Mononuclear cell (primary cell): ENCODE measurements around the gene MED13. TPM values are rescaled to one million over a fixed set of nuclear protein-coding genes. Genes with fewer than 3 reads are reported as not detected.
A peak's percentile ranks its signal among the peaks of the same experiment; 100 is the strongest.
"Not testable (repeated sequence)": the region's sequence is repeated elsewhere in the genome, so short reads cannot be mapped to it uniquely, and the experiment has no call there.

Source experiments
- H3K27me3 ChIP-seq: 2 replicates; pipeline ENCODE4 v1.6.0; 2011; ENCODE audit warnings: low read length, control low read depth; ENCODE audit not compliant: insufficient read depth
- H3K4me1 ChIP-seq: 2 replicates; pipeline ENCODE4 v1.5.1; 2011; ENCODE audit warnings: mild to moderate bottlenecking, low read length, control low read depth; ENCODE audit not compliant: insufficient read depth
- H3K4me3 ChIP-seq: 2 replicates; pipeline ENCODE4 v1.5.1; 2011; ENCODE audit warnings: mild to moderate bottlenecking, low read length, moderate library complexity
- H3K9me3 ChIP-seq: 2 replicates; pipeline ENCODE4 v1.5.1; 2011; ENCODE audit warnings: low read depth, mild to moderate bottlenecking, control low read depth, low read length
- total RNA-seq: library from RNA; depleted of rRNA; stranded (reverse); fragments of >200 nt; gene quantifications from one replicate; pipeline ENCODE4 v1.2.3, GENCODE V29; 2012

Gene MED13
- total RNA-seq, 1 donor, result 164 TPM

DNA sequence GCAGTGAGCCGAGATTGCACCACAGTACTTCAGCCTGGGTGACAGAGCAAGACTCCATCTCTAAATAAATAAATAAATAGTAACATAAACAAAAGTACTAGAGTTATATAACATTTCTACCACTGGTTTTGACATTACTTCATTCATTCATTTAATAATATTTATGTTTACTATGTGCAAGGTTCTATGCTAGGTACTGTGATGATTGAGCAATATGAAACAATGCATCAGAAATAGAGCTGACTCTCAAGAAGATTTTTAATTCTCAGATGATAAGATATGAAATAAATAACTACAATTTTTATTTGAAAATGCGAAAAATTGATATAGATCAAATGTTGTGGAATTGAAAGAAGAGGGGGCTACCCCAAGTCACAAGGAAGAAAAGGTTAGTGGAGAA, 8.9 kb upstream of the MED13 start:
- Histone ChIP-seq H3K9me3 (no peaks in the 10 kb centered on the region), H3K4me1 (no peaks in the 10 kb centered on the region), H3K27me3 (no peaks in the 10 kb centered on the region), H3K4me3 (no peak overlapping the region)

DNA sequence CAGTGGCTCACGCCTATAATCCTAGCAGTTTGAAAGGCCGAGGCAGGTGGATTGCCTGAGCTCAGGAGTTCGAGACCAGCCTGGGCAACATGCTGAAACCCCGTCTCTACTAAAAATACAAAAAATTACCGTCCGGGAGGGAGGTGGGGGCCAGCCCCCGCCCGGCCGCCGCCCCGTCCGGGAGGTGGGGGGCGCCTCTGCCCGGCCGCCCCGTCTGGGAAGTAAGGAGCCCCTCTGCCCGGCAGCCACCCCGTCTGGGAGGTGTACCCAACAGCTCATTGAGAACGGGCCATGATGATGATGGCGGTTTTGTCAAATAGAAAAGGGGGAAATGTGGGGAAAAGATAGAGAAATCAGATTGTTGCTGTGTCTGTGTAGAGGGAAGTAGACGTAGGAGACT, 7.8 kb upstream of the MED13 start:
- not testable (repeated sequence) for H3K27me3 ChIP-seq, H3K9me3 ChIP-seq, H3K4me1 ChIP-seq, H3K4me3 ChIP-seq

DNA sequence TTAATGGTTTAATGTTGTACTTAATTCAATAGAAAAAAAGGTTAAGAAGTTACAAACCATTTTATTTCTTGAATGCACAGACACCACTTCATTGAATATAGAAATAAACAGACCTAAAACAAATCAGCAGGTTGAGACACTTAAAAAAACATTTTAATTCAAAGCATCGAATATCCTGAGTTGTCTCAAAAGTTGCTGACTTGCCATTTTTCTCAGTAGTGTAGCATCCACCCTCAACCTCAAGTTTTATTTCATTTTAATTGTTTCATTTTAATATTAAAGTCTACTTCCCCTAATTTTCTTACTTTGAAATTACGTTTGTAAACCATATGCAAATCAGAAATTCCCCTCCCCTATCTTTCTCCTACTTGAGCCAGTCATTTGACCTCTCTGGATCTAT, 5.8 kb upstream of the MED13 start:
- H3K4me3 ChIP-seq, result no peak overlapping the region
- no peaks in the 10 kb centered on the region for H3K27me3 ChIP-seq
- H3K9me3 ChIP-seq, result no peaks in the 10 kb centered on the region
- peaks cover 4% of the 10 kb centered on the region for H3K4me1 ChIP-seq

DNA sequence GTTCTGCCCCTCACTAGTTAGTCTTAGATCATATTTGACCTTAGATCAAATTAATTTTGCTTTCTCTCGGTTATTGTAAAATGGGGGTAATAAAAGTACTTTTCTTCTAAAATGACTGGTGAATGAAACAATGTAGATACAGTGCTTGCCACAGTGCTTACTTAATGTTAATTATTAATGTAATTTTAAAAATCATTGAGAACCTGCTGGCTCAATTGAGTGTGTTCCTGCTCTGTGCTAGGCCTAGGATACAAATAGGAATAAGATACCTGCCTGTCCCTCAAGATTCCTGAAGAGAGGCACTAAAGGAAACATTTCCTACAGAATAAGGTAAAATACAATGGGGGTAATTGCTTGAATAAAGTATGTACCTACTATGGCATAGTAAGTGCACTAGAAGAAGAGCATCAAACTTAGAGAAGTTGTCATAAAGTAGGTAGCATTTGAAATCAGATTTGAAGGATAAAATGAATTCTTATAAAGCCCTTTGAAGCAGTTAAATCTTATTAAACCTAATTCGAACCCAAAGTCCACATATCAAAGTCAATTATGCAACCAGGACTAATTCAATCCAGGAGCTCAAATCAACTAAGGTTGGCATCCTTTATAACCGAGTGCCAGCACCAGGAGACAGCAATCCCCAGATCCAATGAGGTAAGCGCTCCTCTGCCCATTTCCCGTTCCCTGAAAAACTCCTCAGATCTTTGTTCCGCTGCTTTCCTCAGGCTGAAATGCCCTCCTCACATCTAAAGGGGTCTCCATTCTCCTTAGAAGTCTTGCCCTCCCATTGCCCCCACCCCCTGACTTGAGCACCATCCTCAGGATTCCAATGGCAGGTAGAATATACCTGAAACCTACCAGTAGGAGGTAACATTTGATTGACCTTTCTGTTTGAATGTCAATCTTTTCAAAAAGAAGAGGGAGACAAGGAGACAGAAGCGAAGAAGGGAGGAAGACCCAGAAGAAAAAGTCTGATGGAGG, 2.4 kb upstream of the MED13 start:
- no peaks in the 10 kb centered on the region for H3K9me3 ChIP-seq
- no peak overlapping the region for H3K4me3 ChIP-seq
- peaks cover 18% of the 10 kb centered on the region for H3K4me1 ChIP-seq
- no peaks in the 10 kb centered on the region for H3K27me3 ChIP-seq

DNA sequence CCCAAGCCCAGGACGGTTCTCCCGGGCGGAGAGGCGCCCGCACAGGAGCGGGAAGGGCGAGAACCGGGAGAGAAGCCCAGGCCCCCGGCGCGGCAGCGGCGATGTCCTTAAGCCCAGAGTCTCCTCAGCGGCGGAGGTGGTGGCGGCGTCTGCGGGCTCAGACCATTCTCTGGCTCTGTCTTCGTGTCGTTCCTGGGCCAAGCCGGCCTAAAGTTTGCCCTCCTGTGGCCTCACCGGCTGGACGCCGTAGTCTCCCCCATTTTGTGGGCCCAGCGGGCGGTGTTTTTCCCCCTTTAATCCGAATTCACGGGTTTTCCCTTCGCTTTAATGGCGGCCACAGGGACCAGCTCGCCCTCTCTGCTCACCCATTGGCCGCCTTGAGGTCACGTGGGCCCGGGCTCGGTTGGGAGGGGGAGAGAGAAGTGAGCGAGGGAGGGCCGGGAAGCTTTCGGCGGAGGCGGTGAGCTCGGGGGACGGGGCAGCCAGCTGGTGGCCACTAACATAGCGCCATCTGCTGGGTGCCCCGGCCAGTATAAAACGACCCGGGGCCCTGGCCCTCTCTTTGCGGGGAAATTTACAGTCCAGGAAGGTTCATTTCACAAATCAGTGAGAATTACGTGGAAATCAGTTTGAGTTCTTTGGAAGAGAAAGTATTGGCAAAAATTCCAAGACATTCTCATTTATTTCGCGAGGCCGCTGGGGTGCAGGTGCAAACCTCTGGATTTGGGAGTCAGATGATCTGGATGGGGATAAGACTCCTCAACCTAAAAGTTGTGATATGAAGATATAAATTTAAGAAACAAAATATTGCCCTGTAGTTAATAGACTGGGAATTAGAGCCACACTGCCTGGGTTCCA, 762 bp upstream of the MED13 start:
- Histone ChIP-seq H3K4me3 (peak overlapping the region; percentile 99), H3K27me3 (no peaks in the 10 kb centered on the region), H3K9me3 (no peaks in the 10 kb centered on the region), H3K4me1 (peaks cover 19% of the 10 kb centered on the region)

DNA sequence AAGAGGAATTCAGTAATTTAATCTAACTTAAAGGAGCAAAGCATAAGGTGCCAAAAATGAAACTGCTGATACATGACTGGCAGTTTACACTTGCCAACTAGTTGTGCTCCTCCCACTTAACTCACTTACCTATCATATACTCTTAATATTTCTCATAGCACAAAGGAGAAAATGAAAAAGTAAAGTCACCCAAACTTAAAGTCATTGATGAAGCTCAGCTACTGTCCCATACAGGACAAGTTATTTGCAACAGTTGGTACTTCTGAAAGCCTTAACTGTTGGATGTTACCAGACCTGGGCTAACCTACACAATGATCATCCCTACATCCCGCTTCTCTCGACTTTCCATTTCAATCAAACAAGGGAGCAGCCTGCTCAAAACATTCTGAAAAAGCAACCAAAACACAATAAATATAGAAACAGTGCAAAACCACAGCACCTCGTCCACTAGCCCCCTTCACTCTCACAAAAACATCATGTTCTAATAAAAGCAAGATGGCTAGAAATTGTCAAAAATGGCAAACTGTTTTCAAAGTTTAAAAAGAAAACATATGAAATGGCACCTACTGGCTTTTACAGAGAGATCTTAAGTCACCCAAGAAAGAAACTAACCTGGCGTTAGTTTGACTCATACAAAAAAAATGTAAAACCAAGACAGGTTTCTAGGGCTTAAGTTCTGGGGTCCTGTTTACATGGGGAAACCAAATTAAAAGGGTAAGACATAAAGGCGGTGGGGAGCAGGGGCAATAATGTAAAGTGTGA, 868 bp downstream of the MED13 start:
- H3K4me1 ChIP-seq, result peaks cover 22% of the 10 kb centered on the region
- H3K27me3 ChIP-seq, result no peaks in the 10 kb centered on the region
- no peaks in the 10 kb centered on the region for H3K9me3 ChIP-seq
- H3K4me3 ChIP-seq, result peak overlapping the region; percentile 71

DNA sequence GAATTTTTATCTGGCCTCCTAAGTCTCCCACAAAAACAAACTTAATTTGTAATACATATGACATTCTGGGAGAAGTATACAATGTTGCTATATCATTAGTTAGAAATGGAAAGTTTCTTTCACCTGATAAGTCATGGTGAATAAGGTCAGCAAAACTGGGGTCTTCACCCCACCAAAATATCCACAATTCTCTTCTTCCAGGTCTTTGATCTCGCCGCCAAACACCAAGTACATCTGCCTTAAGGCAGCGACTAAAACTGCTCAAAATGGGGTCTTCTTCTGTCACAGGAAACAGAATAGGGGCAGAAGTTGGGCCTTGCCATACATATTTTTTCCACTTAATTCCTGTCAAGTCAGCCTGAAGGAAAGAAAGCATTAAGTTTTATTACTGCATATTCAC, 2.1 kb downstream of the MED13 start:
- Histone ChIP-seq H3K9me3 (no peaks in the 10 kb centered on the region), H3K27me3 (no peaks in the 10 kb centered on the region), H3K4me1 (peaks cover 23% of the 10 kb centered on the region), H3K4me3 (no peak overlapping the region)

DNA sequence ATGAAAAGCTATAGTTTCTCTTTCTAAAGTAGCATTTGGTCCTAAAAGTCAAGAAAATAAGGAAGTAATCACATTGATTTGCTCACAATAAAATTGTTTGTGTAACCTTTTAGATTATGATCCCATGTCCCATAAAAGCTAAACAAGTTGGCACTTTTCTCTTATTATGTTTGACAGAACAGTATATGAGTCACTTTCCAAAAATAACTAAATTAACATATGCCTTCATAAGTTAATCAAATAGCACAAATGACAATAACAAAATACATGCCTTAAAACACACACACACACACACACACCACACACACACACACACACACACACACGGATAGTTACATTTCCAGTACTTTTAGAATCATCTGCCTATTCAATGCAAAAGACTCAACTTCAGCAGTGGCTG, 2.8 kb downstream of the MED13 start:
- no peak overlapping the region for H3K4me3 ChIP-seq
- H3K9me3 ChIP-seq, result no peaks in the 10 kb centered on the region
- H3K4me1 ChIP-seq, result peaks cover 23% of the 10 kb centered on the region
- H3K27me3 ChIP-seq, result no peaks in the 10 kb centered on the region

DNA sequence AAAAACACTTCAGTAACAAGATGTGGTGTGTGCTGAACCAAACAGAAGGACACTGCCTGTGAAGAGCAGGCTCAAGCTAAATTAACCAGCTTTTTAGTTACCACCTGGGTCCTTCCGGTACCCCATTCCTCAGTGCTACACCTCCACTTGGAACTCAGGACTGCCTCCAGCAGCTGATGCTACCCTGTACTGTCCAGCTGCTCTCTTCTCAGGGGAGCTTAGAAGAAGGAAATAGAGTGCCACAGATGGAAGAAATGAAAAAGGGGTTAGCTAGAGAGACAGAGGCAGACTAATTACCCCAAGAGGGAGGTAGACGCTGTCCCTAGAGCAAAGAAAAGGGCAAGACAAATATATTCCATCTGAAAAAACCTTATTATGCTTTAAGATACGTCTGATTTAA, 5.7 kb downstream of the MED13 start:
- Histone ChIP-seq H3K27me3 (no peaks in the 10 kb centered on the region), H3K4me3 (no peak overlapping the region), H3K9me3 (no peaks in the 10 kb centered on the region), H3K4me1 (peaks cover 18% of the 10 kb centered on the region)

DNA sequence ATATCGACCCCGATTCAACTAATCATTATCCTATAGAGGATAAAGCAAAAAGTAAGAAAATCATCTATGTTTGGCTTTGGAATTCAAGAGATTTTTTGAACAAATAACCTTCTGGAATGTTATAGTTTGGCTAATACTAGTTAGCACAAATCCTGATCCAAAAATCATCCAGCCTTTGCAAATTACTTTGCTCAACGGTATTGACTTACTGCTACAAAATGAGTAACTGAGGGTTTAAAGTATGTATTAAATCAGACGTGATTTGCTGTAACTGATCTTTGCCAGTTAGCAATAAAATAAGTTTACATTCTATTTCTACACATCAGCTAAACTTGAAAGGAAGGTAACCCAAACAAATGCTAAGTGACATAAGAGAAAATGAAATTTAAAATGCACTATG, 6.5 kb downstream of the MED13 start:
- no peaks in the 10 kb centered on the region for H3K9me3 ChIP-seq
- no peaks in the 10 kb centered on the region for H3K27me3 ChIP-seq
- no peak overlapping the region for H3K4me3 ChIP-seq
- H3K4me1 ChIP-seq, result peaks cover 12% of the 10 kb centered on the region

DNA sequence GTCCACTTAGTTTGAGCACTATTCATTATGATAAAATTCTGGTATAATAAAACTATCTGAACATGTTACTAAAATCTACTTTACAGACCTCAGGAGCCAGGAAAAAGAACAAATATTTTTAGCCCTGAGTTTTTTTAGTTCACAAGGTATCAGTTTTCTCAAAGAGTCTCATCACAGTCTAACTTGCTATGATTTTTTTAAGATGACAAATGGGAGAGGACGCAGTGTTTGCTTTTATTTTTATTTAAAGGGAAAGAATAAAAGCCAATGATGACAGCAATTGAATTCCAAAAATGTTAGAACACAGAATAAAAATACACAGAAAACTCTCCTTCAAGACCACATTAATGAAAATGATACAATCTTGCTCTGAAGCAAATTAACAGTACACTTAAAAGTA, 7.4 kb downstream of the MED13 start:
- H3K27me3 ChIP-seq, result no peaks in the 10 kb centered on the region
- H3K4me3 ChIP-seq, result no peak overlapping the region
- H3K9me3 ChIP-seq, result no peaks in the 10 kb centered on the region
- H3K4me1 ChIP-seq, result peaks cover 7% of the 10 kb centered on the region

DNA sequence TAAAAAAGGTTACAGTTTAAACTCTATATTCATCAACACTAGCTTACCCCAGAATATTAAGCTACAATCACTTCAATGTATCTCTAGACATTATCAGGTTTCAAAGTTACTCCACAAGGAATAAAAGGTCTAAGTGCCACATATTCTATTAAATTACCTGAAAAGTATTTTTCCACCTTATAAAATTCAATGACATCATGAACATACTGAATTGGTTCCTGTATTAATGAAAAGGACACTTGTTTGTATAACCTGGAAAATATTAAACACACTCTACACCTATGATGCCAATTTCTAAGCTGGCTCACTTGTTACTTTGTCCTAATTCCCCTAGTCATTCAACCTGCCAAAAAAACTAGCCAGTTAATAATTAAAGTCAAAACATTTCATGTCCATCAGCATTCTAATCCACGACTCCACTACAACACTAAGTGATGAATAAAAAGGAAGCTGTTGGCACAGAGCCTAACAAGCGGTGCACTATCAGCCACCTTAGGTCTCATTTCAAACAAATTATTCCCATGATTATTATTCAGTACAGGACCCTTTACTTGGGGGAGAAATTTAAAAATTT, 12.2 kb downstream of the MED13 start:
- Histone ChIP-seq H3K4me3 (no peak overlapping the region), H3K4me1 (peaks cover 3% of the 10 kb centered on the region), H3K27me3 (no peaks in the 10 kb centered on the region), H3K9me3 (no peaks in the 10 kb centered on the region)

DNA sequence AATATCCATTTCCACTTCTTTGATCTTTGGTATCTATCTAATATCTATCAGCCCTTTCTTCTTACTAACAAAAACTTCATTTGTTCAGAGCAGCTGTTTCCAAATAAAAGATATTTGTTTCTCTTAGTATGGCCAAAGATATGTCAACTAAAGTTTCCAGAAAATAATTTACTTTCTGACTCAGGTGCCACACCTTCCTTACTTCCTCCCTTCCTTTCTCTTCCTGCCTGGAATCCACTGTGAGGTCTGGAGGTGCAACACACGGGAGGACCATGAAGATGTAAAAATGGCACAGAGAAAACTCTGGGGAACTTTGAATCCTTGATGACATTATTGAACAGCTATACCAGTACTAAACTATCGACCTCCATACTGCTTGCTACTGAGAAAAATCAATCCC, 14.0 kb downstream of the MED13 start:
- Histone ChIP-seq H3K4me3 (no peak overlapping the region), H3K27me3 (no peaks in the 10 kb centered on the region), H3K9me3 (no peaks in the 10 kb centered on the region), H3K4me1 (peaks cover 3% of the 10 kb centered on the region)

DNA sequence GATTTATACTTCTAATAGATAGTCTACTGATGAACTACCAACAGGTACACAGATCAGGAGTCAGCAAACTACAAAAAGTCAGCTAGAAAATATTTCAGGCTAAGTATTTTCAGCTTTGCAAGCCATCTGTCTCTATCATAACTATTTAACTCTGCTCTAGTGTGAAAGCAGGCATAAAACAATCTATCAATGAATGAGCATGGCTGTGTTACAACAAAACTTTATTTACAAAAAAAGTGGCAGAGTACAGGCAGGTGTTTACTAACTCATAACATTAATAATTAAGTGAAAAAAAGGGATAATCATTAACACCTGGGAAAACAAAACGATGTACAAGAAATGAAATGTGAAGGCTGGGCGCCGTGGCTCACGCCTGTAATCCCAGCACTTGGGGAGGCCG, 15.8 kb downstream of the MED13 start:
- H3K4me1 ChIP-seq, result peaks cover 3% of the 10 kb centered on the region
- H3K4me3 ChIP-seq, result no peak overlapping the region
- H3K9me3 ChIP-seq, result no peaks in the 10 kb centered on the region
- no peaks in the 10 kb centered on the region for H3K27me3 ChIP-seq
